NT2/D1 (cell line): ENCODE measurements around the gene ARL15.
"Not testable (repeated sequence)": the region's sequence is repeated elsewhere in the genome, so short reads cannot be mapped to it uniquely, and the experiment has no call there.

Experiments
- DNase-seq: peaks from one replicate; pipeline ENCODE4 v3.0.0-alpha.2; 2011; ENCODE audit warnings: low read depth, low spot score
- H3K27me3 ChIP-seq: 2 replicates; pipeline ENCODE4 v1.6.0; 2011; ENCODE audit warnings: mild to moderate bottlenecking; ENCODE audit not compliant: insufficient read length, insufficient read depth
- H3K36me3 ChIP-seq: 2 replicates; pipeline ENCODE4 v1.6.1; 2011; ENCODE audit warnings: mild to moderate bottlenecking, low read length, mixed read lengths; ENCODE audit not compliant: insufficient read depth, insufficient read length
- H3K4me1 ChIP-seq: 2 replicates; pipeline ENCODE4 v1.5.1; 2011; ENCODE audit not compliant: insufficient read depth, insufficient read length
- H3K4me3 ChIP-seq: 2 replicates; pipeline ENCODE4 v1.5.1; 2011; ENCODE audit warnings: low read depth; ENCODE audit not compliant: insufficient read length
- H3K9ac ChIP-seq: 2 replicates; pipeline ENCODE4 v1.6.0; 2011; ENCODE audit warnings: low read depth; ENCODE audit not compliant: insufficient read length
- H3K9me3 ChIP-seq: 2 replicates; pipeline ENCODE4 v1.5.1; 2011; ENCODE audit warnings: mild to moderate bottlenecking, low read length; ENCODE audit not compliant: insufficient read depth
- SUZ12 ChIP-seq: IDR thresholded peaks from 2 replicates; pipeline ENCODE4 v1.6.1; 2011; ENCODE audit not compliant: insufficient read length, insufficient read depth; ENCODE audit errors: extremely low read depth
- YY1 ChIP-seq: IDR thresholded peaks from 2 replicates; pipeline ENCODE4 v1.6.1; 2011; ENCODE audit not compliant: insufficient read length, insufficient read depth
- ZNF274 ChIP-seq: IDR thresholded peaks from 2 replicates; pipeline ENCODE4 v1.6.1; 2011; ENCODE audit warnings: mild to moderate bottlenecking, low read depth, low read length

ARL15 gene

DNA sequence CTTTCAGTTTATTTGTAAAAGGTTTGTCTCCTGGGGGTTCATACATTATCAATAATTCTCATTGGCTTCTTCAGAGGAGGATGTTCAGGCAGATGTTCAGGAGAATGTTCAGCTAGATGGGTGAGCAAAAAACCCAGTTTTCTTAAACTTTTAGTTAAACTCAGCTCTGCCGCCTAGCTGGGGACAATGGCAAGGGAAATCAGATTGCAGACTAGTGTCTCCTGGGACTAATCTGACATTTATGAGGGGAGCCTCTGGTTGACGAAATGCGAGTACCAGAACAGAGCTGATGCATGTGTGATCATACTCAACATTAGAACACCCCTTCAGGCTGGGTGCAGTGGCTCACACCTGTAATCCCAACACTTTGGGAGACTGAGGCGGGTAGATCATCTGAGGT lies 314.4 kb downstream of the ARL15 start:
- Histone ChIP-seq H3K36me3 (no peaks in the 10 kb centered on the region), H3K9ac (no peak overlapping the region), H3K4me3 (no peak overlapping the region), H3K4me1 (no peaks in the 10 kb centered on the region), H3K9me3 (no peaks in the 10 kb centered on the region), H3K27me3 (no peaks in the 10 kb centered on the region)
- TF ChIP-seq SUZ12 (no peak), YY1 (no peak), ZNF274 (no peak)
- DNase-seq = no peak

DNA sequence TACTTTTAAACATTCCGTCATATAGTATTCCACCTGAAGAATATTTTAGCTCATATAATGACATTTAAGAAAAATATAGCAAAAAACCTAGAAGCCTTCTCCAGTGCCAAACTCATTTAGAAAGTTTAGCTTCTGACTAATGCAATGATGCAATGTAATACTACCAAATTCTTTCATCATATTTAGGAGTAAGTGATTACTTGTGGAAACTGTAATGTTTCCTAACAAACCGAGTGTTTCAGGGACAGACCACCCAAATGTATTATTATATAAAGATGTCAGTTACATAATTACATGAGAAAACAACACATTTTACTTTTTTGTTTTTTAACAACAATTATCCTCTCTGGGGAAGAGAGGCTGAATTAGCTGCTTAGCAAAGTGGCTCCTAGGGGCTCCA lies 316.2 kb downstream of the ARL15 start:
- Histone ChIP-seq H3K27me3 (no peaks in the 10 kb centered on the region), H3K9ac (no peak overlapping the region), H3K4me1 (no peaks in the 10 kb centered on the region), H3K36me3 (no peaks in the 10 kb centered on the region), H3K4me3 (no peak overlapping the region), H3K9me3 (no peaks in the 10 kb centered on the region)
- TF ChIP-seq ZNF274 (no peak), YY1 (no peak), SUZ12 (no peak)
- DNase-seq = no peak

DNA sequence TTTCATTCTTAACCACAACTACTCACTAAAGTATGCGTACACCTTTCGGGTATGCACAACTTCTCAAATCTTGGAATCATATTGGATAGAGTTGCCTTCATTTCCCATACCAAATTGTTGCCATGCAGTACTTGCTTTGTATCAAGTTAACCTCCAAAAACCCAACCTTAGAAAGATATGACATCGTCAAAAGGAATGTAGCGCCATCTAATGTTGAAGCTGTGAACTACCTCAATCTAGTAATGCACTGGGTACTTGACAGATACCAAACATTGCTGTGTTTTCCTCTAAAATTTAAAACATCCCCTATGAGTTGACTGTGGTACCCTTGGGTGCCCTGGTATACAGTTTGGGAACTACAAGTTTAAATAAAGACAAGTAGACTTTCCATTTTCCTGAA lies 318.4 kb downstream of the ARL15 start:
- no peak for DNase-seq
- no peak for TF ChIP-seq ZNF274
- TF ChIP-seq YY1 = no peak
- no peak for TF ChIP-seq SUZ12

DNA sequence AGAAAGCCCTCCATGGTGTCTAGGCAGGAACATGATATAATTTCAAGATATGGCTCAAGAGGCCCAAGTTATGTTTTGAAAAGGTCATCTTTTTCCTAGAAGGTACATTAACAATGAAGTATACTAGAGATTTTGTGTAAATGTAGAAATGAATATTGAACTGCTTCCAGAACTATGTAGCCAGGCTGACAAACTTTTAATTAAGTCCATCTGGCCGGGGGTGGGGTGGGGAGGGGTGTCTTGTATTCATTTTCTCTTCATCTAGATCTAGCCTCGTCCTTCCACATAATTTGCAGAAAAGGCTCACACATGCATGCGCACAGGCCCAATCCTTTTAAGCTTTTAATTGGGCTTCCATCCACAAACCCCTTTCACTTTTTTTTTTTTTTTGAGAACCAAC lies 323.3 kb downstream of the ARL15 start:
- no peak overlapping the region for H3K9ac ChIP-seq
- TF ChIP-seq SUZ12 = no peak
- TF ChIP-seq YY1 = no peak
- TF ChIP-seq ZNF274 = no peak
- no peaks in the 10 kb centered on the region for H3K9me3 ChIP-seq
- no peaks in the 10 kb centered on the region for H3K36me3 ChIP-seq
- H3K4me3 ChIP-seq = no peak overlapping the region
- no peak for DNase-seq
- H3K27me3 ChIP-seq = no peaks in the 10 kb centered on the region
- no peaks in the 10 kb centered on the region for H3K4me1 ChIP-seq

More for the DNA sequence above, 318.4 kb downstream of the ARL15 start:
- Histone ChIP-seq H3K4me3 (no peak overlapping the region), H3K4me1 (no peaks in the 10 kb centered on the region), H3K36me3 (no peaks in the 10 kb centered on the region), H3K27me3 (no peaks in the 10 kb centered on the region), H3K9ac (no peak overlapping the region), H3K9me3 (no peaks in the 10 kb centered on the region)

DNA sequence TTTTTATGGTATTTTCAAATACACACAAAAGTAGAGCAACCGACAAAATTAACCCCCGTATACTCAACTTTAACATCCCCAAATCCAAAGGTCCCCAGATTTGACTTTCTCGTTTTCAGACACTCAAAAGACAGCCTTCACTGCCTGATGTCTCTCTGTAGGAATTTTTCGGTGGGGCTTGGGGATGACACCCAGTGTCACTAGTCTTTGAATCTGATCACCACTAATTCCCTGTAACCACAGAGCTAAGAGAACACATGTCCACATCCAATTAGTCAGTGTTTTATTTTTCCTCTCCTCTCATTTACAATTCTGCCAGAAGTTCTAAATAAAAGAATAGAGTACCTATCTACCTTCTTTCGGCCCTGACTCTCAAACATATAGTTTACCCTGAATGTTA lies 324.6 kb downstream of the ARL15 start:
- no peak overlapping the region for H3K4me3 ChIP-seq
- no peak overlapping the region for H3K9ac ChIP-seq
- H3K4me1 ChIP-seq = no peaks in the 10 kb centered on the region
- H3K27me3 ChIP-seq = no peaks in the 10 kb centered on the region
- no peaks in the 10 kb centered on the region for H3K36me3 ChIP-seq
- no peak for DNase-seq
- H3K9me3 ChIP-seq = no peaks in the 10 kb centered on the region
- TF ChIP-seq SUZ12 = no peak
- no peak for TF ChIP-seq YY1
- TF ChIP-seq ZNF274 = no peak

DNA sequence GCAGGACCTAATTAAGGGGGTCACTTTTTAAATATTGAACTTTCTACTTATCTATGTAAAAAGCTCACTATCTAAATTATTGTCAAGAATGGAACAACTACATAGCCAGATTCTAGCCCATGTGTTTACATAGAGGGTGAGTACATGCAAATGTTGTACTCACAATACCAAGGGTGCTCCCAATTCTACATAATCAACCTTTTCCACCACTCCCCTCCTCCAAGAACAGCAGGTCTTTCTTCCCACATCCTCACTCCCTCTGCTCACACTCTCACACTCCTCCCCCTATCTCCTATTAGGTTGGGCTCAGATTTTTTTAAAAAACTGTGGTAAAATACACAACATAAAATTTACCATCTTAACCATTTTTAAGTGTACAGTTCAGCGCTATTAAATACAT lies 325.4 kb downstream of the ARL15 start:
- Histone ChIP-seq H3K27me3 (no peaks in the 10 kb centered on the region), H3K4me3 (no peak overlapping the region), H3K36me3 (no peaks in the 10 kb centered on the region), H3K9me3 (no peaks in the 10 kb centered on the region), H3K9ac (no peak overlapping the region), H3K4me1 (no peaks in the 10 kb centered on the region)
- TF ChIP-seq ZNF274 = no peak
- TF ChIP-seq SUZ12 = no peak
- TF ChIP-seq YY1 = no peak
- no peak for DNase-seq

DNA sequence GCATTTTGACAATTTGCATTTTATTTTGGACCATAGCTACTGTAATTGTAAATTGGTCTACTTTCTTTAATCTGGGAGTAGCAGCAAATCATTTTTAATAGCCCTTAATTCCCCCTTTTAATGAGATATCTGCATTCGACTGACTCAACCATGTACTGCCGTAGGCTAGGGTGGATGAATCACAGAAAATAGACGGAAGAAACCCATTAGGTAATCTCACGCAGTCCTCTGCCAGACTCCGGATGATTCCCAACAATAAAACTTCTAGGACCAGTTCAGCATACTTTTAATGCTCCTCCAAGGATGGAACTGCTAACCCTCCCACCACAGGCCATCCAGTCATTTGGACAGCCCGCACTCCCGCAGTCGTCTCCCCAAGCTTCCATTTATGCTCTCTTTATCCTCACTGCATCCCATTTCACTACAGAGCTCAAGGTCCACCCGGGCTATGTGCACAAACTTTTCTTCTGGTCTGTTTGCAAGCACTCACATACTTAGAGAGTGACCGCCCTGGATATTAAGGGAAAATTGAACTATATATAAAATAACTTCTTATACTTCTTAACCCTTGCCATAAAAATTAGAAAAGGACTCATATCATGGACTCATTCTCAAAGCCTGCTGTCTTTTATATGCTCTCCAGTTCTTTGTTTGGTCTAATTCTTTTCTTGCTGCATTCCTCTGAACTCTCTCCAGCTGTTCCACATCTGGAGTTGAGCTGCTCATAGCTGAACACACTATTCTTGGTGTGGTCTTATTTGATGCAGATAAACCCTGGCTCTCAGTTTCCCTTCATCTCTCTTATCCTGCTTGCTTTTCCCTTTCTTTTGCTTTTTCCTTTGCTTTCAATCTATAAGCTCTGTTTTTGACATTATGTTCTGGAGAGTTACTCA lies 326.6 kb downstream of the ARL15 start:
- TF ChIP-seq SUZ12 (no peak), YY1 (no peak), ZNF274 (no peak)
- Histone ChIP-seq H3K9ac (no peak overlapping the region), H3K36me3 (no peaks in the 10 kb centered on the region), H3K9me3 (no peaks in the 10 kb centered on the region), H3K4me3 (no peak overlapping the region), H3K27me3 (no peaks in the 10 kb centered on the region), H3K4me1 (no peaks in the 10 kb centered on the region)
- no peak for DNase-seq

DNA sequence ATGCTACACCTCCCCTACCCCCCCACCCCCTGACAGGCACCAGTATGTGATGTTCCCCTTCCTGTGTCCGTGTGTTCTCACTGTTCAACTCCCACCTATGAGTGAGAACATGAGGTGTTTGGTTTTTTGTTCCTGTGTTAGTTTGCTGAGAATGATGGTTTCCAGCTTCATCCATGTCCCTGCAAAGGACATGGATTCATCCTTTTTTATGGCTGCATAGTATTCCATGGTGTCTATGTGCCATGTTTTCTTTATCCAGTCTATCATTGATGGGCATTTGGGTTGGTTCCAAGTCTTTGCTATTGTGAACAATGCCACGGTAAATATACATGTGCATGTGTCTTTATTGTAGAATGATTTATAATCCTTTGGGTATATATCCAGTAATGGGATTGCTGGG lies 328.1 kb downstream of the ARL15 start:
- not testable (repeated sequence) for H3K27me3 ChIP-seq, H3K4me3 ChIP-seq, H3K9me3 ChIP-seq, H3K36me3 ChIP-seq, H3K4me1 ChIP-seq, DNase-seq, H3K9ac ChIP-seq
